NCI-H1417 treated with DMSO at 0.1 percent for 48 hours (cell line): ENCODE measurements around the gene PTPN7.
"Not testable (repeated sequence)": the region's sequence is repeated elsewhere in the genome, so short reads cannot be mapped to it uniquely, and the experiment has no call there.

ENCODE experiments used
- DNase-seq: peaks from one replicate; lab custom pipeline; 2025; lab: John Stamatoyannopoulos, UW

Gene PTPN7

DNA sequence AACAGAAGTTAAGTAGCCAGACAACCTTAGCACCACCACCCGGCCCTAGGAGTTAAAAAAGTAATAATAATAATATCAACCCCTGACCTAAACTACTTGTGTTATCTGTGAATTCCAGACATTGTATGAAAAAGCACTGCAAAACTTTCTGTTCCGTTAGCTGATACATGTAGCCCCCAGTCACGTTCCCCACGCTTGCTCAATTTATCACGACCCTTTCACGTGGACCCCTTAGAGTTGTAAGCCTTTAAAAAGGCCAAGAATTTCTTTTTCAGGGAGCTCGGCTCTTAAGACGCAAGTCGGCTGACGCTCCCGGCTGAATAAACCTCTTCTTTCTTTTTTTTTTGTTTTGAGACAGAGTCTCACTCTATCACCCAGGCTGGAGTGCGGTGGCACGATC lies 6.7 kb upstream of the PTPN7 start:
- not testable (repeated sequence) for DNase-seq

DNA sequence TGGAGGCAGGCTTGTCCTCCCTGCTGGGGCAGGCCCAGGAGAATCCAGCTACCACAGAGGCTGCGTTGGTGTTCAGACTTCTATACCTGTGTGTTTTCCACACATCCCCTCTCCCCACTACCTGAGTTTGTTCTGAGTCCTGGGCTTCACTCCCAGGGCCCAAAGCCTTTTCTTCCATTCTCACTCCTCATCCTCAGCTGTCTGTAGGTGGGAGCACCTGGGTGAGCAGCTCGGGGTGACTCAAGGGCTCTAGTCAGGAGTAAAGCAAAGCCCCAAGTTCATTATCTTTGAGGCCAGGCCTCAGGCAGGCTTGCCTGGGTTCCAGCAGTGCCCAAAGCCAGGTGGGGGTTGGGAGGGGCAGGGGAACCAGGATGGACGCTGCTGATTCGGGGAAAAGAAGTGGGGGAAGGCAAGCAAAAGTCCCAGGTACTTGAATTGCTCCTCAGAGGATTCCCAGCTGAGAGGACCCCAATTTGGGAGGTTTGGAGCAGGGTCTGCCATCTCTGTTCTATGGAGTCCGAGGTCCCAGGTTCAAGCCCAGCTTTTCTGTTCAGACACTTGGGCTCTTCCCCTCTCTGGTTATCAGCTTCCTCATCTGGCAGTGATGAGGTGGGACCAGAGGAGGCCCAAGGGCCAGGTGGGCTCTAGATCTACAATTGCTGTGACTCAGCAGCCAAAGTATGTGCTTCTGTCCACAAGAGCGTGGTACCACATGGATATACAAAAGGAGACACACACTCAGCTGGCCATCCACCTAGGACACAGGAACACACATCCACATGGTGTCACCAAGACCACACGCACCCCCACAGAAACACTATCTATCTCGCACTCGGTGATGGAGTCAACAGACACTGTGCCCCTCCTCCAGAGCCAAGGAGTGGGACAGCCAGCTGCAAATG lies 5.8 kb upstream of the PTPN7 start:
- DNase-seq: no peak

DNA sequence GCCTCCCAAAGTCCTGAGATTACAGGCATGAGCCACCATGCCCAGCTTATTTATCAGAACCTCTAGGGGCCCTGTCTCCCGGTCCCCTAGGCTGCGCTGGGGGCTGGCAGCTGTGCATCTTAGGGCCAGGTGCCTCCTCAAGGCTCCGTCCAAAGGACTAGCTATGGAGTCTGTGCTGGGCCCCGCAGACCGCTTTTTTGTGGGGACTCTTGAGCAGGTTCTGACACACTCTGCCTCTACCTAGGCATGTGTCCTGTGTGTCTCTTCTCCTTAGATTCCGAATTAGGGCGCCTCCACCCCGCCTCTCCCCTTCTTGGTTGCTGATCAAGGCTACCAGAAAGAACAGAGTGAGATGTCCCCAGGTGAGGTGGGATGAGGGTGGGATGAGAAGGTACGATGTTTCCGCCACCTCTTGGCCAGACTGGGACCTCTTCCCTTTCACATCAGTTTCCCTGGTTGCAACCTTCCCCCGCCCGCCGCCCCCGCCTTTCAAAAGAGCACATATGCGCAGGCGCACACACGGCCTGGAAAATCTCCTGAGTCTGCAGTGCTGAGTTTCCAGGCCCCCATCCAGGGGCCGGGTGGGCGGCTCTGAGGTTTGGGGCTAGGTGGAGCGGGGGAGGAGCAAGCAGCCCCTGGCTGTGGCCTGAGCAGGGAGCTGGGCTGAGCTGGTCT lies 5.0 kb upstream of the PTPN7 start:
- DNase-seq: no peak

DNA sequence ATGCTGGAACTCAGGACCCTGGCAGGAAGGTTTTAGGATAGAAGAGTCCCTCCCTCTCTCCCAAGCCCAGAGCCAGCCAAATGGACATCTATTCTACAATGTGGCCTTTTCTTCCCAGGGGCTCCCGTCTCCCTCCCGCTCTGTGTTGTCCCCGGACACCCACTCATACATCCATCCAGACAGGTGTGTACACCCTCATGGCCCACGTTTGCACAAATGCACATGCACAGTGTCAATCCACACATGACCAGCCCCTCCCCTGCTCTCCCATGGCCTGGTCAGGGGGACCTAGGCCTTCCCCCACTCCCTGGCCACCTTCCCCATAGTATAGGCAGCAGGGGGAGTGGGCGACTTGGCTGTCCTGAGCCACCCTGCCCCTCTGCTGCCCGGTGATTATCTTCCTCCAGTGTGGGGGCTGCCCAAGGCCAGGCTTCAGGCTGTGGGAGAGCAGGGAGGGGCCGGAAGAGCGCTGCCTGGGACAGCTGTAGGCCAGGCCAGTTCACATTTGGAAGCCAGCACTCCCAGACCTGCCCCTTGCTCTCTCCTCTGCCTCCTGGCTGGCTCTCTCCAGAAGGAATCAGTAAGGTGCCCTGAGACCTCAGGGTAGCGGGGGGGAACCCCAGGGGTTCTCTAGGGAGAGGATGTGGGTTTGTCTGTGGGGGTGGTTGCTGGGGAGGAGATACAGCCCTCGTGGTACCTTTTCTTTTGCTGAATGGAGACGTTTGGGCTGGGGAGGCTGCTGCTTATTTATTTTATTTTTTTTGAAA lies 4.1 kb upstream of the PTPN7 start:
- no peak for DNase-seq

DNA sequence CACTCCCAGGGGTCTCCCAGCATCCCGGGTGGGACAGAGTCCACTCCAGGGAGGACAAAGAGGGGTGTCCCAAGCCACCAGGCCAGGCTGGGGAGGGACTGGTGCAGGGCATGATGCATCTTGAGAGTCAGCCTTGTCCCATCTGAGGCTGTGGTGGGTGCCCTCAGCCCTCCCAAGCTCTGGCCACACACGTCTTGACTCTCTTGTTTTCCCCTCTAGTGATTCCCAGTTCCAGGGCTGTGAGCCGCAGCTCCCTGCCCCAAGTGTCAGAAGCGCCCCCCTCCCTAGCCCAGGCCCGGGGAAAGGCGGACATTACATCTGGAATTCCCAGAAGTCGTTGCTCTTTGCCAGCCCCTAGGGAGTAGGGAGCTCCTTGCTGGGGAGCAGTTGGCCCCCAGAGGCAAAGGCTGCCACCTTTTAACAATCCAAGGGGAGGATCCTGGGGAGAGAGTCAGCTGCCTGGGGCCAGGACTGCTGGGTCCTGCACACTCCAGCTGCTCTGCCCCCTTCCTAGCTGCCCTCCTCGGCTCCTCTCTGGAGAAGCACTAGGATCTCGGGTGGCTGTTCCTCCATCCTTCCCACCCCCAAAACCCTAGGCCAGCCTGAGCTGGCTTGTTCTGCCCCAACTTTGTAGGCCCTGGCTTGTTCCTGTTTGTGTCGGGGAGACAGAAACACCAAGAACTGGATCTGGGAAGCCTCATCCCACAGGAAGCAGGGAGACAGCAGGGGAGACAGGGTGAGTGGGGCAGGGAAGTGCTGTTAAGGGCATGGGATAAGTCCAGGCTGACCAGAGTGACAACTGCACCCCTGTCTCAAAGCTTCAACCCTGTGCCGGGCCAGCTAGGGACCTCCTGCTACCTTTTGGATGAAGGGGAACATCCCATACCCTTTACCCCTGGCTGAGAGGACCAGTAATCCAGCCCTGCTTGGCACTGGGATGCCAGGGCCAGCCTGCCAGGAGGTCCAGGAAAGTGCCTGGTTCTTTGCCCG lies 3.2 kb upstream of the PTPN7 start:
- DNase-seq: no peak

DNA sequence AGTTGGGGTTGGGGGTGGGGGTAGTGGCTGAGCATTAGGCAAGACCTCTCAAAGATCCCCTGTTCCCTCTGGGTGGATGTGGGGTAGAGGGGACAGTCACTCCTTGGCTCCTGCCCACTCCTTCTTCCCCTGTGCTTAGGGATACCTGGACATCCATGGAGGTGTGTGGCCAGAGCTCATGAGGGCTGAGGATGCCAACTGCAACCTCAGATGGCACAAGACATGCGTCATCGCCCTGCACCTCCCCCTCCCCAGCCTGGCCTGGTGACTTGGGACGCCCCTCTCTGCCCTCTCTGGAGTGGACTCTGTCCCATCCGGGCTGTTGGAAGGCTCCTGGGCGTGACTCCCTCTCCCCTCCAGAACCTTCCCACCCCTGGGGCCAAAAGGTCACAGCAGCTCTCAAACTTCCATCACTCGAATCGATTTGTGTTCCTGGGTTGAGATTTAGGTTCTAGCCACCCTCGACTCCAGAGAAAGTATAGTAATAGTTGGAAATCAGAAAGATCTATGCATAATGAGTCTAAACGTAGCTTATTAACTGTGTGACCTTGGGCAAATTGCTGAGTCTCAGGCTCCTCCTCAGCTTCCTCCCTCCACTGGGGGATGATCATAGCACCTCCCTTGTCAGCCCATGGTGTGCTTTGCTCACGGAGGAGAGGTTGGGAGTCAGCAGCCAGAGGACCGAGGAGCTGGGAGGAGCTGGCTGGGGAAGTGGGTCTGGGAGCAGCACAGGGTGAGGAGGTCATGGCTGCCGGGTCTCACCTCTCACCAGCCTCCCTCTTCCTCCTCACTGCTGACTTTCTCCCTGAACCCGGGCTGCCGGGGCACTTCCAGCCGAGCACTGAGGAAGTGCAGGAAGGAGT lies 2.2 kb upstream of the PTPN7 start:
- no peak for DNase-seq

DNA sequence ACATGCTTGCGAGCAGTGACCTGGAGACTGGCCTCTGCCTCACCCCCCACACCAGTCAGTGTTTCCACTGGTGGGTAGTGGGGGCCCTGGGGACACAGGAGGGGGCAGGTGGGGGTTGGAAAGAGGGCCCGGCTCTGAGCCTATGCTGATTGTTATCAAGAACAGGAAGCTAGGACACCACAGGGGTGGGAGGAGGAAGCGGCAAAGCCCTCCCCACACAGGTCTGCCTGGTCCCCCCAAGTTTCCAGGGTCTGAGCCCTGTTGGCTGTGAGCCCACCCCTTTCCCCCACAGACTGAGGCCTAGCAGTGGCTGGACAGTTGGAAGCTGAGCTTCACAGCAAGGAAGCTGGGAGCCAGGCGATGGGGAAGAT lies 1.6 kb upstream of the PTPN7 start:
- no peak for DNase-seq

DNA sequence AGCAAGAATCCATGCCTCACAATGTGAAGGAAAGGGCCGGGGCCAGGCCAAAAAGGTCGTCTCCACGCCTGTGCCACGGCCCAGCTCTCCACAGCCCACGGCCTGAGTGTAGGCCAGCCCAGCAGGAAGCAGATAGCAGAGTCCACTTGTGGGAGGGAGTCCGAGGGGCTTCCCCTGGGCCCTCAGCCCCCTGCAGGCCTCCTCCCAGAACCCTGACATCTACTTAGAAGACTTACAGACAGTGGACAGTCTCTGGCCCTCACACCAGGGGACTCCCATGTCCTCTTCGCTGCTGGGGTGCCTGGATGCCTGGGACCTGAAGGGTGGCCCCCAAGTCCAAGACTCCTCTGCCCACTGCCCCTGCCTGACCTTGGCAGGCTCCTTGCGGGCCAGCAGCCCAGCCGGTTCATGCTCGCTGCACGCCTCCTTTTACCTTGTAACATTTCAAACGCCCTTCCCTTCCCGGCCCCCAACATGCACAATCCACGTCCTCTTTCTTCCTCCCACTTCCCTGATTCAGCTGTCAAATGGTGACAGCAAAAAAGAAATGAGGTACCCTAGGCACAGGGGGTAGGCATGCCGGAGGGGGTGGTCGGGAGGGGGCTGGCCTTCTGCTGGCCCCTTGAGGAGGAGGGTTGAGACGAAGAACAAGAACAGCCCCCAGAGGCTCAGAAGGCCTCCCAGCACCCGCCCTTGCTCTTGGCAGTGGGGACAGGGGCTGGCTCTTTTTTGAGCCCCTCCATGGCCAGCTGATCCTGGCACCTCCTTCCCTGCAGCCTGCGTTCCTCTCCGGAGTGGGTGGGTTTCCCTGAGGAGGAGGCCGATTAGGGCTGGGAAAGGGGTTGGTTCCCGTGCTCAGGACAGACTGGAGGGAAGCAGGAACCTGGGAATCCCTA lies 997 bp upstream of the PTPN7 start:
- DNase-seq: no peak

DNA sequence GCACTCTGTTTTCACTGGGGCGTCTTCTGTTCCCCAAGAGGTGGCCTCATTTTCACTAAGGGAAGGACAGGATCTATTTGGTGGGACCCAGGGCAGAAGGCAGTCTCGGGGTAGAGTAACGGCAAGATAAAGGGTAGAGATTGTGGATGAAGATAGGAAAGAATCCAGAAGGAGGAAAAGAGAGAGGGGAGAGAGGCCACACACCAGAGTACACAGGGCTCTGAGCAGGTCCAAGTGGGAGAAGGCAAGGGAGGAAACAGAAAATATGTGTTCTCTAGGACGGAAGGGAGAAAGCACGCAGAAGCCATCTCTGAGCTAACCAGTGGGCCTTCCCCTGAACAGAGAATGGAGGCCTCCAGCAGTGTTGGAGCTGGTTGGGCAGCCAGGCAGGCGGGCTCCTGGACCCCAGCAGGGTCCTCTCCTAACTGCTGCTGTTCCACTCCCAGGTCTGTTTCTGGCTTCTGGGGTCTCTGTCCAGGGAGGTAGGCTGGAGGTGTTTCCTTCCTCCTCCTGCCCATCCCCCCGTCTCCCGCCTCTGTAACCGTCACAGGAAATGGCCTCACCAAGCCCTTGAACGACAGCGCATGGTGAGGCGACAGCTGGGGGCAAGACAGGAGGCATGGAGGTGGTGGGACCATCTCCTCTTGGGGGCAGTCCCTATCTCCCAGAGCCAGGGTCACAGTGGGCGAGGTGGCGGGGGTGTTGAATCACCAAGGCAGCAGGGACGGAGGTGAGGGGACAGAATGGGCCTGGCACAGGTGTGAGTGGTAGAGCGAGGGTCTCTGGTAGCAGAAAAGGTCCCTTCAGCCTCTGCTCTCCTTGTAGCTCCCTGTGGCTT lies 649 bp downstream of the PTPN7 start:
- no peak for DNase-seq

DNA sequence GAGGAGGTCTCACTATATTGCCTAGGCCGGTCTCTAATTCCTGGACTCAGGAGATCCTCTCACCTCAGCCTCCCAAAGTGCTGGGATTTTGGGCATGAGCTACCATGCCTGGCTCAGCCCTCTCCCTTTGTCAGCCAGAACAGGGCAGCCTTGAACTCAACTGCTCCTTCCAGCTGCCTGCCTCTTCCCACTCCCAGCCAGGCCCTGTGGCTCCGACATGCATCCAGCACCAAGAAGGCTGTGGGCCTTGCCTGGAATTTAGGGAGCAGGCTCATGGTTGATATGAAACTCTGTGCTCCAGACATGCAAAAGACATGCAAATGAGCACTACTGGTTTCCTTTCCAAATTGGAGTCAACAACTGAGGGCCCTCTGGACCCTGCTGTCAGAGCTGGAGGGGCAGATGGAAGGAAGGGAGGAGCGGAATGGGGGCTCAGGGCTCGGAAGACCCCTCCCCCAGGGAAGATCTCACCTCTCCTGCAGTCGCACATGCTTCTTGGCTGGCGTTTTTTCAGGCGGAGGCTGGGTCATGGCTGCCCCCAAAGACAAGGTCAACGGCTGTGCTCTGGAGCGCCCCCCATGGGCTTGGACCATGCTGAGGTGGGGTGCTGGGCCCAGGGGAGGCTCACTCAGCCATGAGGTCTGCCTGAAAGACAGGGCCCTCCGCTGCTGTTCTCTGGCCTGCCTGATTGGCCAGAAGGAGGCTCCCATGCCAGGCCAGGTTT lies 1.4 kb downstream of the PTPN7 start:
- DNase-seq: no peak

DNA sequence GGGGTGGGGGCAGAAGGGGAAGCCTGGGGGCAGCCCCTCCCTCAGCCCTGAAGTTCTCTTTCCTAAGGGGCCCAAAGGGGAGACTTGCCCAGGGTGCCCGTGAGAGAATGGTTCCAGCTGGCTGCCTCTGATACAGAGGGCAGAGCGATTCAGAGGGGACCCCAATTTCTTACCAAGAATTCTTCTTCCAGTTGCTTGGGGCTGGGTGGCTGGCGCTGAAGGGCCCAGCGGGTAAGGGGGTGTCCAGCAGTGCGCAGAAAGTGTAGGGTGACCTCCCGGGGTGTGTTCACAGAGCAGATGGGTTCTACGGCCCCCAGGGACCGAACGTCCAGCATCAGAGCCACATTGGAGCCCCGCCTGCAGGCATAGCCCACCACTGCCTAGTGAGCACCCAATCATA lies 2.5 kb downstream of the PTPN7 start:
- no peak for DNase-seq

DNA sequence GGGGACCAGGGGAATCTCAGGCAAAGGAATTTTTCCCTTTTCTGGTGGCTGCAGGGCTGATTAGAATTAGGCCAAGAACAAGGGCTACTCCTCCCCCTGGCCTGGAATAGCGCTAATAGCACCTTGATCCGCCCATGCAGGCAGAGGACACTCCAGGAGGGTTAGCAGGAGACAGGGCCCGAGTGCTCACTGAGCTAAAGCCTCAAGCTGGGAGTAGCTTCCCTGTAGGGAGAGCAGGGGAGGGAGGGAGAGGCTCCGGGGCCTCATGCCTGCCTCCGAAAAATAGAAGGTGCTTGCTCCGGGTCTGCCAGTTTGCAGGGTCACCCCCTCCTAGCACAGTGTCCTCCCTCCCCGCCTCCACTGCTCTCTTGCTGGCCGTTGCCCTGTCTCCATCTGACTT lies 3.8 kb downstream of the PTPN7 start:
- no peak for DNase-seq

DNA sequence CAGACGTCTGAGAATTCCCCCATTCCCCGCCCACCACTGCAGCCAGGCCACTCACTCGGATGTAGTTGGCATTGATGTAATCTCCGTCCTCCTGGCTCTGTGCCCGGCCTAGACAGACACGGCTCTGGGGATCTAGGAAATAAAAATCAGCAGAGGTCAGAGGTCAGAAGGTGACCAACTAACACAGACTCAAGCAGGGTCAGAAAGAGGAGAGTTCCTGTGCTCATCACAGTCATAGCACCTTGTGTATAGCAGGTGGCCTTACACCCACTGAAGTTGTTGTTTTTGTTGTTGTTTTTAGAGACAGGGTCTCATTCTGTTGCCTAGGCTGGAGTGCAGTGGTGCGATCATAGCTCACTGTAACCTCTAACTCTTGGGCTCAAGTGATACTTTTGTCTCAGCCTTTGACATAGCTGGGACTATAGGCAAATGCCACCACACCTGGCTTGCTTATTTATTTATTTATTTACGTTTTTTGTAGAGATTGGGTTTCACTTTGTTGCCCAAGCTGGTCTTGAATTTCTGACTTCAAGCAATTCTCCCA lies 4.9 kb downstream of the PTPN7 start:
- no peak for DNase-seq

DNA sequence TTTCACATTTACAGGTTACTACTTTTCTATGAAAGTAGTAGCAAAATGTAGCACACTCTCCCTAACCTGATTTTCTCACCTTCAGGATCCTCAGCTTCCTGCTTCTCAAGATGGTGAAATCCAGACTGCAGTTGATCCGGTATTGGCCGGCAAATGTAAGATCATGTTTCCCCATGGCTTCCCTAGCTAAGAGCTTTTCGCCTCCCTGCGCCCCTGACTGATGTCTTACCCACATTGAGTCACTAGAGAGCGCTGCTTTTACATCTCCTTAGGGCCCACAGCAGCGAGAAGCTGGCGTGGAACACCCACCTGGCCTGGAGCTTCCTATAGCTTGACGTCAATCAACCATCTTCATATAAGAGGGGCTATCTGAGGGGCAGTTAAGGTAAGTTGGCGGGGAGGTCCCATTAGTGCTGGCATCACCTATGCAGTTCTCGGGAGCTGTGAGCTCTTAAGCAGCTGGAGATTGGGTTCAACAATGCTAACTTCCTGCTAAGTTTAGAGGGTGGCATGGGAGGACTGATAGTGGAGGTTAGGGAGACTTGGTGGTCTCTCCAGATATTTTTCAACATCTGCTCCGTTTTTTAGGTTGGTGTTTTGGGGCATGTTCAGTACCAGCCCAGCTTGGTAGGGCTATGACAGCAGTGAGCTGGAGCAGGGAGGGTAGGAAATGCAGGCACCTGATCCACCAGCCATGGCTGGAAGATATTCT lies 5.5 kb downstream of the PTPN7 start:
- DNase-seq: no peak

DNA sequence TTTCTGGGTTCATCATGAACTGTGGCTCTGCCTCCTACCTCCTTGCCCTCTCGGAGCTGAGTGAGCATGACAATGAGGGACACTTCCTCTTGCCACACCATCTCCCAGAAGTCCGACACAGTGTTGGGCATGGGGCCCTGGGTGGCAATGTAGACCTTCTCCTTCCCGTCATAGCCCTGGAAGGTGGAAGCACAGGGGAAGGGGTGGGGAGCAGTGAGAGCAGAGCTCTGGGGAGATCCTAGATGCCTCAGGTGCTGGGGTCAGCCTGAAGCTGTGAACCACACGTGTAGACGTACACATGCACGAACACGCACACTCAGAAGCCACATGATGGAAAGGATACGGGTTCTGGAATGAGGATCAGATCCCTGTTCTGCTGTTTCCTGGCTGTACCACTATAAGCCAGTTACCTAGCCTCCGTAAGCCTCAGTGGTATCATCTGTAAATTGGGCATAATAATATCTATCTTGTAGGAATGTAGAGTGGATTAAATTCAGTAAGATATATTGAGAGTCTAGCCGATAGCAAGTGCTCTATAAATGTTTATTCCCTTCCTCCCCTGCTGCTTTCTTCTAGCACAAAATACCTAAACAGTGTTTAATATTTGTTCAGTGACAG lies 6.1 kb downstream of the PTPN7 start:
- no peak for DNase-seq

DNA sequence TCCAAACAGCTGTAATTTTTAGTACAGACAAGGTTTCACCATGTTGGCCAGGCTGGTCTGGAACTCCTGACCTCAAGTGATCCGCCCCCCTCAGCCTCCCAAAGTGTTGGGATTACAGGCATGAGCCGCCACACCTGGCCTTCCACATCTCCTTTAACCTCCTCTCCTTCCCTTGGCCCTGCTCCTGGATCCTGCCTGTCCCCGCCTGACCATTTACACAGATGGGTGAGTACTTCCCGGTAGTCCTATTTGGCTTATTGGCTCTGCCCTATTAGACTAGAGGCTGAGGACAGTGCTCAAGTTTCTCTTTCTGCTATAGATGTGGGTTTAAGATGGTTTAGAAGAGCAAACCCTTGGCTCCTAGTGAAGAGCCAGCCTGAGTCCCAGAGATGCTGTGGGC lies 7.1 kb downstream of the PTPN7 start:
- DNase-seq: no peak

DNA sequence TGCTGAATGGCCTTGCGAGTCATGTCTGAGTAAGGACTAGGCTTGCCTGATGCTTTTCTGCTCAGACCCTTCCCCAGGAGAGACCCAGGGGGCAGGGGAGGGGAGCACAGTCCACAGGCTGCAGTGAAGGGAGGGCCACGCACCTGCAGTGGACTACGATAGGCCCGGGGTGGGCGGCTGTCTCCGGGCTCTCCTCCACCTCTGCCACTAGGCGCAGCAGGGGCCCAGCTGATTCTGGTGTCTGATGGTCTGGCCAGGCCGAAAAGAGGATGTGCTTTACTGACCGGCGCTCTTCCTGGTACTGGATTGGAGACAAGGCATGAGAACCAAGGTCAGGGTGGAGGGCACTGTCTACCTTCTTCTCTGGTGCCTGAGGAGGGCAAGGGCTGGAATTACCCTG lies 8.0 kb downstream of the PTPN7 start:
- DNase-seq: no peak
